ENCODE data around the gene BMERB1.
"Not testable (repeated sequence)": the region's sequence is repeated elsewhere in the genome, so short reads cannot be mapped to it uniquely, and the experiment has no call there.

The BMERB1 gene

GRCh38 chr16:15434425-15435215 is at the start of gene BMERB1:
Gene BMERB1 (plus strand): TSS chr16:15434588. CDS start chr16:15434654, 66 bp downstream.
- DNase-seq (ENCODE audit: extremely low read depth, low read depth) = peak; percentile 52
- no peak for TF ChIP-seq CTCF (IDR thresholded peaks at IDR 0.05; ENCODE audit: low read depth, low read length)

DNA sequence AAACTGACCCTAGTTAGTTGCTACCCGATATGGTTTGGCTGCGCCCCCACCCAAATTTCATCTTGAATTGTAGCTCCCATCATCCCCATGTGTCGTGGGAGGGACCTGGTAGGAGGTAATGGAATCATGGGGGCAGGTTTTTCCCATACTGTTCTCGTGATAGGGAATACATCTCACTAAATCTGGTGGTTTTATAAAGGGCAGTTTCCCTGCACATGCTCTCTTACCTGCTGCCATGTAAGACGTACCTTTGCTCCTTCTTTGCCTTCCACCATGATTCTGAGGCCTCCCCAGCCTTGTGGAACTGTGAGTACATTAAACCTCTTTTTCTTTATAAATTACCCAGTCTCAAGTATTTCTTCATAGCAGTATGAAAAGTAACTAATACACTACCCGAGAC is 46.3 kb upstream of the BMERB1 start:
- not testable (repeated sequence) for DNase-seq (ENCODE audit: extremely low read depth, low read depth)

- not testable (repeated sequence) for DNase-seq (ENCODE audit: extremely low read depth, low read depth)
Measured at GRCh38 chr16:15389916-15390315, 44.5 kb upstream of the BMERB1 start.

GRCh38 chr16:15393025-15393424 is 41.4 kb upstream of the BMERB1 start:
- DNase-seq (ENCODE audit: extremely low read depth, low read depth) = not testable (repeated sequence)

DNA sequence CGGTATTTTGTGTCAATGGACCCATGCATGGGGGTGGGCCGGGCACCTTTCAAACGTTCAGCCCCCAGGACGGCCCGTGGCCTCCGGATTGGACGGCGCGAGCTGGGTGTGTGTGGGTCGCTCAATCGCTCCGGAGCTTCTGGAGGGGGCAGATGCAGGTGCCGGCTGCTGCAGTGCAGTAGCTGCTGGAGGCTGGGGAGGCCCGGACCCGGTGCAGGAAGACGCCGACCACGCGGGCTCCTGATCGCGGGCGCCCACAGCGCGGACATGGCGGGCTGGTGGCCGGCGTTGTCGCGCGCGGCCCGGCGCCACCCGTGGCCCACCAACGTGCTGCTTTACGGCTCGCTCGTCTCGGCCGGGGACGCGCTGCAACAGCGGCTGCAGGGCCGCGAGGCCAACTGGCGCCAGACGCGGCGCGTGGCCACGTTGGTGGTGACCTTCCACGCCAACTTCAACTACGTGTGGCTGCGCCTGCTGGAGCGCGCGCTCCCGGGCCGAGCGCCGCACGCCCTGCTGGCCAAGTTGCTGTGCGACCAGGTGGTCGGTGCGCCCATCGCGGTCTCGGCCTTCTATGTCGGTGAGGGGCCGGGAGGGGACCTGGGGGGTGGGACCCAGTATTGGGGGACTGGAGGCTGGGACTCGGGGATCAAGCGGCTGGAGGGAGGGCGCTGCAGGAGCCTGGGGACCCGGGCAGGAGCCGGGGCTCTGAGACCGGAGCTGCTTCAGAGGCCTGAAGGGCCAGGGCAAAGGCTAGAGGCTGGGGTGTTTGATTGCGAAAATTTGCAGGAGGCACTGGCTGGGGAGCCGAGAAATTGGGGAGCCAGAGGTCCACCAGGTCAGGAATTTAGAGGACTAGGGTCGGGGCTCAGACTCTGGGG is 38.5 kb upstream of the BMERB1 start, which contains the start of gene MPV17L:
TSS of gene MPV17L (plus strand) at position 124 of the 878 bp plus-strand sequence. CDS start at position 268, 144 bp downstream.
- not testable (repeated sequence) for DNase-seq (ENCODE audit: extremely low read depth, low read depth)

GRCh38 chr16:15396509-15396829 is 37.9 kb upstream of the BMERB1 start:
- DNase-seq (ENCODE audit: extremely low read depth, low read depth) = not testable (repeated sequence)

- no peak for TF ChIP-seq CTCF (IDR thresholded peaks at IDR 0.05; ENCODE audit: low read depth, low read length)
- DNase-seq (ENCODE audit: extremely low read depth, low read depth) = no peak
Measured at GRCh38 chr16:15396948-15397594, 37.3 kb upstream of the BMERB1 start.

DNA sequence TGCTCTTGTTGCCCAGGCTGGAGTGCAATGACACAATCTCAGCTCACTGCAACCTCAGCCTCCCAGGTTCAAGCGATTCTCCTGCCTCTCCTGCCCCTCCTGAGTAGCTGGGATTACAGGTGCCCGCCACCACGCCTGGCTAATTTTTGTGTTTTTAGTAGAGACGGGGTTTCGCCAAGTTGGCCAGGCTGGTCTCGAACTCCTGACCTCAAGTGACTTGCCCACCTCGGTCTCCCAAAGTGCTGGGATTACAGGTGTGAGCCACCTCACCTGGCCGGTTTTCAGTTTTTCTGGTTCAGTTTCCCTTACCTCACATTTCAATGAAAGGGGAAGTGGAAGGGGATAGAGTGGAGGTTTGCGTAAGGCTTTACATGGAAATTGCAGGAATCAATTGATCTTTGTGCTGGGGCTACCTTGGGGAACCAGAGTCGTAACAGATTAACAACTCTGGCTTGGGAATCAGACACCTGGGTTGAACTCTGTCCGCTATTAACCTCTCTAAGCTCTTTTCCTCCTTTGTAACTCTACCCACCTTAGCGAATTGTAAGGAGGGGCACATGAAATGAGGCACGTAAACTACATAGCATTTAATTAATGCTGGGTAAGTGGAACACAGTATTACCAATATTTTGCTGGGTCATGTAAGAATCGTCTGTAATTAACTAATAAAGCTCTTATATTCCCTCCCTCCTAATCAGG is 35.6 kb upstream of the BMERB1 start:
- TF ChIP-seq CTCF (IDR thresholded peaks at IDR 0.05; ENCODE audit: low read depth, low read length) = no peak
- DNase-seq (ENCODE audit: extremely low read depth, low read depth) = no peak

GRCh38 chr16:15399317-15399716 is 35.1 kb upstream of the BMERB1 start:
- DNase-seq (ENCODE audit: extremely low read depth, low read depth) = no peak
- TF ChIP-seq CTCF (IDR thresholded peaks at IDR 0.05; ENCODE audit: low read depth, low read length) = no peak

- DNase-seq (ENCODE audit: extremely low read depth, low read depth) = not testable (repeated sequence)
Measured at GRCh38 chr16:15400314-15400713, 34.1 kb upstream of the BMERB1 start.
